Mesenchymal stem cell (in vitro differentiated cells and primary cell): ENCODE measurements around the gene SPTLC2.

Experiments used
- DNase-seq: peaks from one replicate; pipeline ENCODE4 v3.0.0-alpha.2; 2013
- H2AFZ ChIP-seq: one replicate; pipeline ENCODE4 v1.6.1; 2013; ENCODE audit warnings: low read depth, mild to moderate bottlenecking, control low read depth, inconsistent platforms, low read length, moderate library complexity
- H2AK5ac ChIP-seq: 2 replicates; pipeline ENCODE4 v1.6.1; 2013; ENCODE audit warnings: low read length, moderate library complexity, mild to moderate bottlenecking, inconsistent platforms; ENCODE audit not compliant: severe bottlenecking
- H2BK120ac ChIP-seq: one replicate; pipeline ENCODE4 v1.6.1; 2013; ENCODE audit warnings: low read depth, mild to moderate bottlenecking, inconsistent platforms, low read length, moderate library complexity
- H2BK12ac ChIP-seq, 2 experiments: one replicate each; pipeline ENCODE4 v1.6.1; 2013; ENCODE audit warnings: inconsistent platforms in 2 of 2, low read length in 2 of 2, mild to moderate bottlenecking in 2 of 2, moderate library complexity in 2 of 2, control low read depth in 1 of 2
- H2BK15ac ChIP-seq: one replicate; pipeline ENCODE4 v1.6.1; 2013; ENCODE audit warnings: mild to moderate bottlenecking, low read depth, inconsistent platforms; ENCODE audit not compliant: poor library complexity, severe bottlenecking
- H2BK5ac ChIP-seq: 2 replicates; pipeline ENCODE4 v1.6.1; 2013; ENCODE audit warnings: low read depth, mild to moderate bottlenecking, low read length, control low read depth, inconsistent platforms; ENCODE audit not compliant: poor library complexity, severe bottlenecking
- H3K14ac ChIP-seq, 2 experiments: one replicate each; pipeline ENCODE4 v1.6.1; 2013; ENCODE audit warnings: inconsistent platforms in 2 of 2, low read length in 2 of 2, control low read depth in 1 of 2, mild to moderate bottlenecking in 1 of 2, moderate library complexity in 1 of 2
- H3K18ac ChIP-seq, 2 experiments: one replicate each; pipeline ENCODE4 v1.6.1; 2013; ENCODE audit warnings: inconsistent platforms in 2 of 2, low read length in 2 of 2, control low read depth in 1 of 2, low read depth in 1 of 2, mild to moderate bottlenecking in 1 of 2
- H3K23ac ChIP-seq, 2 experiments: one replicate each; pipeline ENCODE4 v1.6.1; 2013; ENCODE audit warnings: inconsistent platforms in 2 of 2, low read length in 2 of 2, mild to moderate bottlenecking in 2 of 2, moderate library complexity in 2 of 2, control low read depth in 1 of 2
- H3K27ac ChIP-seq: 2 replicates; pipeline ENCODE4 v1.5.1; 2013; ENCODE audit warnings: mild to moderate bottlenecking, moderate library complexity, low read length, control low read depth, inconsistent platforms; ENCODE audit not compliant: poor library complexity, severe bottlenecking
- H3K27me3 ChIP-seq, 2 experiments: 2 replicates each; pipeline versions ENCODE4 v1.6.1 to v1.7.0; 2013; ENCODE audit warnings: low read length in 2 of 2, mild to moderate bottlenecking in 2 of 2, moderate library complexity in 2 of 2, control low read depth in 1 of 2, inconsistent platforms in 1 of 2; ENCODE audit not compliant: control insufficient read depth in 1 of 2, insufficient read depth in 1 of 2
- H3K36me3 ChIP-seq, 2 experiments: 2 replicates each; pipeline versions ENCODE4 v1.6.1 to v1.7.0; 2013; ENCODE audit warnings: low read length in 2 of 2, control low read depth in 1 of 2, inconsistent platforms in 1 of 2, low read depth in 1 of 2, mild to moderate bottlenecking in 1 of 2; ENCODE audit not compliant: insufficient read depth in 2 of 2, control insufficient read depth in 1 of 2
- H3K4ac ChIP-seq, 2 experiments: one replicate each; pipeline ENCODE4 v1.6.1; 2013; ENCODE audit warnings: inconsistent platforms in 2 of 2, low read length in 2 of 2, mild to moderate bottlenecking in 2 of 2, moderate library complexity in 2 of 2, control low read depth in 1 of 2, low read depth in 1 of 2
- H3K4me1 ChIP-seq: 2 replicates; pipeline ENCODE4 v1.6.1; 2013; ENCODE audit warnings: low read depth, low read length, control low read depth; ENCODE audit not compliant: control insufficient read depth, insufficient read depth
- H3K4me2 ChIP-seq: 2 replicates; pipeline ENCODE4 v1.6.1; 2013; ENCODE audit warnings: low read length, mild to moderate bottlenecking, inconsistent platforms; ENCODE audit not compliant: poor library complexity, severe bottlenecking
- H3K4me3 ChIP-seq, 2 experiments: 2 replicates each; pipeline versions ENCODE4 v1.5.1 to v1.7.0; 2013; ENCODE audit warnings: low read length in 2 of 2, mild to moderate bottlenecking in 2 of 2, control low read depth in 1 of 2, low read depth in 1 of 2; ENCODE audit not compliant: insufficient read depth in 1 of 2
- H3K79me1 ChIP-seq: replicated peaks from 2 replicates; pipeline ENCODE4 v1.6.1; 2013; ENCODE audit warnings: mild to moderate bottlenecking, control low read depth, low read length, inconsistent platforms; ENCODE audit not compliant: poor library complexity, severe bottlenecking
- H3K9ac ChIP-seq: 2 replicates; pipeline ENCODE4 v1.7.0; 2013; ENCODE audit warnings: mild to moderate bottlenecking, low read length, moderate library complexity
- H3K9me3 ChIP-seq: 2 replicates; pipeline ENCODE4 v1.7.0; 2013; ENCODE audit warnings: mild to moderate bottlenecking, low read length; ENCODE audit not compliant: control insufficient read depth
- H4K8ac ChIP-seq: one replicate; pipeline ENCODE4 v1.6.1; 2013; ENCODE audit warnings: inconsistent platforms, mild to moderate bottlenecking, low read length, moderate library complexity
- H4K91ac ChIP-seq: one replicate; pipeline ENCODE4 v1.6.1; 2013; ENCODE audit warnings: mild to moderate bottlenecking, low read length, inconsistent platforms
- WGBS: methylation state at CpG from one replicate; pipeline ENCODE4 v1.1.7; 2013; ENCODE audit warnings: mixed read lengths; 5-methylcytosine and 5-hydroxymethylcytosine counted together

SPTLC2 gene

GRCh38 chr14:77570706-77571268 lies 45.6 kb downstream of the SPTLC2 start:
- Histone ChIP-seq H3K27me3 (no peaks in the 10 kb centered on the region), H3K4me2 (no peak overlapping the region), H3K27ac (no peak overlapping the region), H3K4me1 (peaks cover 4% of the 10 kb centered on the region), H4K91ac (no peak overlapping the region), H2BK120ac (no peak overlapping the region), H3K23ac (no peak overlapping the region), H2BK5ac (no peak overlapping the region), H2AFZ (no peak overlapping the region), H4K8ac (no peak overlapping the region), H3K9ac (no peak overlapping the region), H3K14ac (no peak overlapping the region), H3K79me1 (peaks cover 11% of the 10 kb centered on the region), H2BK12ac (no peak overlapping the region), H3K4me3 (no peak overlapping the region), H3K4ac (no peak overlapping the region), H3K9me3 (no peaks in the 10 kb centered on the region), H2BK15ac (no peak overlapping the region), H2AK5ac (no peak overlapping the region), H3K18ac (no peak overlapping the region), H3K36me3 (peaks cover 10 to 36% of the 10 kb centered on the region in 2 experiments)
- WGBS: 89% methylated on average over 5 of the region's 6 CpGs
- DNase-seq: peak; percentile 25

- Histone ChIP-seq H4K91ac (no peak overlapping the region), H3K4me1 (peaks cover 8% of the 10 kb centered on the region), H3K4me3 (no peak overlapping the region), H2BK120ac (no peak overlapping the region), H4K8ac (no peak overlapping the region), H3K4ac (no peak overlapping the region), H3K9ac (no peak overlapping the region), H3K9me3 (no peaks in the 10 kb centered on the region), H2AFZ (no peak overlapping the region), H3K36me3 (peaks cover 0 to 50% of the 10 kb centered on the region in 2 experiments), H2BK5ac (no peak overlapping the region), H2AK5ac (no peak overlapping the region), H3K27me3 (no peaks in the 10 kb centered on the region), H2BK15ac (no peak overlapping the region), H2BK12ac (no peak overlapping the region), H3K14ac (no peak overlapping the region), H3K79me1 (peaks cover 5% of the 10 kb centered on the region), H3K27ac (no peak overlapping the region), H3K23ac (no peak overlapping the region), H3K18ac (no peak overlapping the region), H3K4me2 (no peak overlapping the region)
- DNase-seq: no peak
- 93% methylated on average over 1 of the region's 1 CpG for WGBS
Observed at GRCh38 chr14:77565994-77566305, 50.5 kb downstream of the SPTLC2 start.

DNA sequence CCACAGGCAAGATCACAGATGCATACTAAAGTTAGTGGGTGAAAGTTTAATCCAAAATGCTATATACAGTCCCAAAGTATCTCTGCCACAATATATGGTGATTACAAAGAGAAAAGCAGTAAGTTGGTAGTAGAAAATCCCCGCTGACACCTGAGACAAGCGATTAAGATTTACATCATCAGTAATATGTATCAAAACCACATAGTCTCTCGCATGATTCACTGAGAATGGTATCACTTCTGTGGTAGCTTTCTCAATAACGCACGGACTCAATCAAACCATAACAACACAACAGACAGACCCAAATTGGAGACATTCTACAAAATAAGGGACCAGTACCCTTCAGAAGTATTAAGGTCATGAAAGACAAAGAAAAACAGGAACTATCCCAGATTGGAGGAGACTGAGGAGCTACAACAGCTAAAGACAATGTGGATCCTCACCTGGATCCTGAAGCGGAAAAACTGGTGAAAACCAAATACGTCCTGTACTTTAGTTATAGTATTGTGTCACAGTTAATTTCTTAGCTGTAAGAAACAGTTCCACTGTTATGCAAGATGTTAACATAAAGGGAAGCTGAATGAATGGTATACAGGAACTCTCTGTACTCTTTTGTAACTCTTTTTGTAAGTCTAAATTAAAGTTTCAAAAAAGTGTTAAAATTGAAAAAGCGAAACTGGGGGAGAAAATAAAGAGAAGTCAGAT lies 51.0 kb downstream of the SPTLC2 start:
- no peak overlapping the region for H3K27ac ChIP-seq
- no peak for DNase-seq
- peaks cover 6% of the 10 kb centered on the region for H3K4me1 ChIP-seq
- H4K91ac ChIP-seq: no peak overlapping the region
- H3K14ac ChIP-seq: no peak overlapping the region
- no peak overlapping the region for H2BK5ac ChIP-seq
- no peak overlapping the region for H4K8ac ChIP-seq
- H2BK15ac ChIP-seq: no peak overlapping the region
- no peaks in the 10 kb centered on the region for H3K9me3 ChIP-seq
- no peak overlapping the region for H2AFZ ChIP-seq
- no peak overlapping the region for H3K9ac ChIP-seq
- H3K4me3 ChIP-seq: no peak overlapping the region
- 84% methylated on average over 8 of the region's 8 CpGs for WGBS
- H3K27me3 ChIP-seq: no peaks in the 10 kb centered on the region
- H3K36me3 ChIP-seq: peaks cover 0 to 52% of the 10 kb centered on the region in 2 experiments
- no peak overlapping the region for H2BK120ac ChIP-seq
- peaks cover 5% of the 10 kb centered on the region for H3K79me1 ChIP-seq
- no peak overlapping the region for H3K4ac ChIP-seq
- H3K23ac ChIP-seq: no peak overlapping the region
- no peak overlapping the region for H3K18ac ChIP-seq
- H2AK5ac ChIP-seq: no peak overlapping the region
- no peak overlapping the region for H2BK12ac ChIP-seq
- no peak overlapping the region for H3K4me2 ChIP-seq

GRCh38 chr14:77562681-77563080 lies 53.8 kb downstream of the SPTLC2 start:
- DNase-seq: peak; percentile 92
- H3K4me3 ChIP-seq: no peak overlapping the region
- H3K14ac ChIP-seq: no peak overlapping the region
- H3K4ac ChIP-seq: no peak overlapping the region
- H3K36me3 ChIP-seq: peaks cover 3 to 48% of the 10 kb centered on the region in 2 experiments
- no peaks in the 10 kb centered on the region for H3K27me3 ChIP-seq
- no peak overlapping the region for H3K9ac ChIP-seq
- H2BK15ac ChIP-seq: no peak overlapping the region
- no peak overlapping the region for H2BK120ac ChIP-seq
- no peak overlapping the region for H3K23ac ChIP-seq
- 58% methylated on average over 4 of the region's 4 CpGs for WGBS
- no peak overlapping the region for H2BK12ac ChIP-seq
- no peaks in the 10 kb centered on the region for H3K9me3 ChIP-seq
- no peak overlapping the region for H2AK5ac ChIP-seq
- peak overlapping the region; percentile 74 for H3K27ac ChIP-seq
- no peak overlapping the region for H3K4me2 ChIP-seq
- H3K79me1 ChIP-seq: peaks cover 5% of the 10 kb centered on the region
- no peak overlapping the region for H2BK5ac ChIP-seq
- no peak overlapping the region for H4K8ac ChIP-seq
- H3K4me1 ChIP-seq: peaks cover 8% of the 10 kb centered on the region
- H4K91ac ChIP-seq: no peak overlapping the region
- H3K18ac ChIP-seq: no peak overlapping the region
- H2AFZ ChIP-seq: no peak overlapping the region
